Right hindlimb (tissue), 1 donor: ENCODE measurements around the gene CILP2.

ENCODE experiments used
- DNase-seq: peaks from one replicate; pipeline ENCODE4 v3.0.0-alpha.2; 2018

CILP2 gene

DNA sequence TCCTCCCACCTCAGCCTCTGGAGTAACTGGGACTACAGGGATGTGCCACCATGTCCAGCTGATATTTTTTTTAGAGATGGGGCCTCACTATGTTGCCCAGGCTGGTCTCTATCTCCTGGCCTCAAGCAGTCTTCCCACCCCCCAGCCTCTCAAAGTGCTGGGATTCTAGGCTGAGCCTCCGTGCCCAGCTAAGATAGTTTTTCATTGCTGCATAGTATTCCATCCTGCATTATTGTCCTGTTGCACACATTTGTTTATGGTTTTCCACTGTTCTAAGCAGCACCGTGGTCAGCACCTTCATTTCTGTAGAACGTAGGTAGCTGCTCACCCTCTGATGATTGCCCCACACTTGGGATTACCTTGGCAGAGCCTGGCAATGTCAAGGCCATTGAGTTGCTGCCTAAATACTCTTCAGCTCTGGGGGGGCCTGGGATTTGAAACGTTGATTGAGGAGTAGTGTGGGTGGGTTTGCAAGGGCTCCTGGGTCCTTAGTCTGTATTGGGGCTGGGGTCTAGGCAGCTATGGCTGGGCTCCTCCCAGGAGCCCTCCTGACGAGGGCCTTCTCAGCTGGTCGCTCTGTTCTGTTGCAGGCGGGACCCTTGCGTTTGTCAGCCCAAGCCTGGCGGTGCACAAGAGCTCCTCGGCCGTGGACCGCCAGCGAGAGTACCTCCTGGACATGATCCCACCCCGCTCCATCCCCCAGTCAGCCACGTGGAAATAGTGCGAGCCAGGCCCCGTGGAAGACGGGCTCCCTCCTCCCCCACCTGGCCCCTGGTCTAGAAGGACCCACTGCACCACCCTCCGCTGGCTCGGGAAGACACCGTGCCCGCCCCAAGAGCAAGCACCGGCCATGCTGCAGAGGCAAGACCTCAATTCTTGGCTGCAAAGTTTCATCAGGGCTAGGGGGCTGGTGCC, 33.1 kb upstream of the CILP2 start:
- DNase-seq = no peak

DNA sequence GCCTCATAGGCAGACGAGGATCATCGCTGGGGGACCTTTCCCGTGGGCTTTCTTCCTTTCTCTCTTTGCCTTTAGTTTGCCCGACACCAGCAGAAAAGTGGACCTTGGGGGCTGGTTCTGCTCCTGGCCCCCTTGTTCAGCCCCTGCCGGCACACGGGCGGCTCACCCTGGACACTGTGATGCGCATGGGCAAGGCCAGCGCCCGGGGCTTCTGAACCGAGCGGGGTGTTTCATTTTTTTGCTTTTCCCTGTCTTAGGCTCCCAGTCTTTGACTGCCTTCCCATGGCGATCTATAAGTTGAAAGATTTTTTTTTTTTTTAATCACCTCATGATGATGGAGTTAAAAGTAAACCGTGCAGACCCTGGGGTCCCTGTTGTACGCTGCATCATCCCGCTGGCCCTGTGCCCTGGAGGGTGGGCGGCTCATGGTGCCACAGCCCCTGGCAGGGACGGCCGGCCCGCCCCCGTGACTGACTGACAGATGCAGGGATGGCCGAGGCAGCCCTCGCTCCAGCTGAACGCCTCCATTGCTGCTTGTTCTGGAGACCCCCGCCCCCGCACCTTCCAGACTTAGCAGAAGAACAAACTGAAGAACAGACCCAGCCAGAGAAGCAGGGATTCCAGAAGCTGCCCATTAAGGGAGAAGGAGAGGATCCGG, 32.3 kb upstream of the CILP2 start:
- DNase-seq = peak; percentile 20

DNA sequence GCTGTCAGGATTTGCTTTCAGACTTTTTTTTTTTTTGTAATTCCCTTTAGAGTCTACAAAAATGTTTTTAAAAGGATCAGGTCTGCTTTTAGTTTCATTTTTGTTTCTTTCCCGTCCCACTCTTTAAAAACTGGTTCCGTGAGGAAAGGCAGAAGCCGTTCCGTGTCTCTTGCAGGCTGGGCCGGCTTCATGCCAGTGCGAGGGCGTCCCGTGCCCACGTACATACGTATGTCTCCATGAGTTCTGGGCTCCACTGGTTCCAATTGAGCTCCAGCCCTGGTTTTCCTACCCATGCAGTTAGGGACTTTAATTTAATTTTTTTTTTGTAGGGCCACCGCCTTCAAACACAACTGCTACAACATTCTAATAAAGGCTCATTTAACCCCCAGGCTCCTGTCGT, 31.5 kb upstream of the CILP2 start:
- DNase-seq = no peak

- no peak for DNase-seq
These were observed 30.7 kb upstream of the CILP2 start for GRCh38 chr19:19507354-19507753.

GRCh38 chr19:19508217-19508616, 29.8 kb upstream of the CILP2 start:
- no peak for DNase-seq

- no peak for DNase-seq
These were observed 27.6 kb upstream of the CILP2 start for GRCh38 chr19:19510432-19510831.

DNA sequence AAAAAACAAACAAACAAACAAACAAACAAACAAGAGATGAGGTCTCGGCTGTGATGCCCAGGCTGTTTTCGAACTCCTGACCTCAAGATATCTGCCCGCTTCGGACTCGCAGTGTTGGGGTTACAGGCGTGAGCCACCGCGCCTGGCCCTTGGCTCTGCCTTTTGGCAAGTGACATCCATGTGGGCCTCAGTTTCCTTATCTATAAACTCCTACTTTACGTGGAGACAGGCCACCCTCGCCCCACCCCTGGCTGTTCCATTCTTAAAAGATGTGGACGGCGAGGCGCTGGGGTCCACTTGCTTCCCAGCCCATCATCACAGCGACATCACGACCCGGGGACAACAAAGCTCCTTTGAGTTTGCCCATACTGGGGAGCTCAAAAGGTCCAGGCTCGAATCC, 24.4 kb upstream of the CILP2 start:
- DNase-seq = no peak

DNA sequence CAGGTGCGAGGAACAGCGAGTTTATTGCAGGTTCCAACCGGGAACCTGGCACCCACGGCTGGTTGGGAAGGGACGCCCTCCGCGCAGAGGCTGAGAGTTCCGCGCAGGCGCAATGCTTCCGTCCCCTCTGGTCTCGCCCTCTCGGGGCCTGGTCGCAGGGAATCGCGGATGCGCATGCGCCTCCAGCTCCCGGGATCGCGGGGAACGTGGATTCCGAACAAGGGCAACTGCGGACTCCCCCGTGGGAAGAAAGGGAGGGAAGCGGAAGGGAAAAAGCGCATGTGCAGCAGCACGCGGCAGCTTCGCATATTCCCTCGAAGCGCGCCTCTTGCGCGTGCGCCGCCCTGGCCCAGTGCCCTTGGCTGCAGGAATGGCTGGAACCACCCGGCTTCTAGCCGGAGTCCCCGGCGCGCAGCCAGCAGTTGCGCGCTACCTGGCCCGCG, 23.8 kb upstream of the CILP2 start:
- DNase-seq = peak; percentile 85

DNA sequence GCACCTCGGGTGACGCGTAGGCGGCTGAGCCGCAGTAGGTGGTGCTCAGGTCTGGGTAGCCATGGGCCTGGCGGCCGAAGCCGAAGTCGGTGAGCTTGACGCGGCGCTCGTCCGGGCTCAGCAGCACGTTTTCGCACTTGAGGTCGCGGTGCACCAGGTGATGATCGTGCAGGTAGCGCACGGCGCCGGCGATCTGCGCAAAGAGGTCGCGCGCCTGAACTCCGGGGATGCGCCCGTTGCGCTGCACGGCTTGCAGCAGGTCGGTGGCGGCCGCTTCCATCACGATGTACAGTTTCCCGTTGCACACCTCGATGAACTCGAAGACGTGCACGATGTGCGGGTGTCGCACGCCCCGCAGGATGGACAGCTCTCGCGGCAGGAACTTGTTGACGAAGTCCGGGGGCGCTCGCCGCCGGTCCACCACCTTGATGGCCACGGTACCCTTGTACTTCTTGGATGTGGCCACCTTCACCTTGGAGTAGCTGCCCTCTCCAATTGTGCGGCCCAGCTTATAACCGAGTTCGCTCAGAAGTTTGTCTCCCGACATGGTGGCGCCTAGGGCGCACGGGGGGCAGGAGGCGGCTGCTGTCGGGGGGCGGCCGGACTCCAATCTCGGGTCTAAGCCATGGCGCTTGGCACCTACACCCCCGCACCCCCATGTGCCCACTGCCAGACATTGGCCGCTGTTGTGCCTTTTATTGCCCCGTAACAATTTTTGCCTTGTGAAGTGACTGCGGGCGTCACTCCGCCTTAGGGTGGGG, 23.0 kb upstream of the CILP2 start, which contains the start of gene TSSK6:
TSS of gene TSSK6 (minus strand) at position 668 of the 761 bp plus-strand sequence. CDS start at position 547, 121 bp downstream.
- DNase-seq = no peak

GRCh38 chr19:19515642-19516519, 22.2 kb upstream of the CILP2 start, which contains the start of gene NDUFA13:
Gene NDUFA13 (plus strand): TSS chr19:19516225. CDS start chr19:19516239, 14 bp downstream.
- peak; percentile 96 for DNase-seq

DNA sequence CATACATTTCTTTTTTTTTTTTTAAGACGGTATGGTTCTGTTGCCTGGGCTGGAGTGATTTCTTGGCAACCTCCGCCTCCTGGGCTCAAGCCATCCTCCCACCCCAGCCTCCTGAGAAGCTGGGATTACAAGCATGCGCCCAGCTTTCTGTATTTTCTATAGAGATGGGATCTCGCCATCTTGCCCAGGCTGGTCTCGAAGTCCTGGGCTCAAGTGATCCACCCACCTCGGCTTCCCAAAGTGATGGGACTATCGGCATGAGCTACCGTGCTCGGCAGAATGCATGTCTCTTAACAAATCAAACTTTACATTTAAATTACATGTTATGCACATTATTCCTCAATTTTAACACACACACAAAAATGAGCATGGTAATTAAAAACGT, 20.8 kb upstream of the CILP2 start:
- DNase-seq = no peak

GRCh38 chr19:19520989-19521388, 17.1 kb upstream of the CILP2 start:
- no peak for DNase-seq

GRCh38 chr19:19523177-19523576, 14.9 kb upstream of the CILP2 start:
- DNase-seq = no peak

DNA sequence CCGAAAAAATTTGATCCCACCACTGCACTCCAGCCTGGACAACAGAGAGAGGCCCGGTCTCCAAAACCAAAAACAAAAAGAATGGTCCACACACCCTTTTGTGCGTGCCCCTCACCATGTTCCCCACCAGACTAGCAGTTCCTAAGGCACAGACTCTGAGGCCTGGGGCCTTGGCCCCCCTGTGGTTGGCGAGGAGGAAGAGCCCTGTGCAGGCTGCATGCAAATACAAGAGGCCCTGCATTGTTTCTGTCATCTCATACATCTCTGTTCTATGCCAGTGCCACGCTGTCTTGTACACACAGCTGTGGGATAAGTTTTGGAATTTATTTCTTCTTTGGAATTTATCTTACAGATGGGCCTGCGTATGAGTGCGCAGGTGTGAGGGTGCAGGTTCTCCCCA, 14.0 kb upstream of the CILP2 start:
- no peak for DNase-seq

DNA sequence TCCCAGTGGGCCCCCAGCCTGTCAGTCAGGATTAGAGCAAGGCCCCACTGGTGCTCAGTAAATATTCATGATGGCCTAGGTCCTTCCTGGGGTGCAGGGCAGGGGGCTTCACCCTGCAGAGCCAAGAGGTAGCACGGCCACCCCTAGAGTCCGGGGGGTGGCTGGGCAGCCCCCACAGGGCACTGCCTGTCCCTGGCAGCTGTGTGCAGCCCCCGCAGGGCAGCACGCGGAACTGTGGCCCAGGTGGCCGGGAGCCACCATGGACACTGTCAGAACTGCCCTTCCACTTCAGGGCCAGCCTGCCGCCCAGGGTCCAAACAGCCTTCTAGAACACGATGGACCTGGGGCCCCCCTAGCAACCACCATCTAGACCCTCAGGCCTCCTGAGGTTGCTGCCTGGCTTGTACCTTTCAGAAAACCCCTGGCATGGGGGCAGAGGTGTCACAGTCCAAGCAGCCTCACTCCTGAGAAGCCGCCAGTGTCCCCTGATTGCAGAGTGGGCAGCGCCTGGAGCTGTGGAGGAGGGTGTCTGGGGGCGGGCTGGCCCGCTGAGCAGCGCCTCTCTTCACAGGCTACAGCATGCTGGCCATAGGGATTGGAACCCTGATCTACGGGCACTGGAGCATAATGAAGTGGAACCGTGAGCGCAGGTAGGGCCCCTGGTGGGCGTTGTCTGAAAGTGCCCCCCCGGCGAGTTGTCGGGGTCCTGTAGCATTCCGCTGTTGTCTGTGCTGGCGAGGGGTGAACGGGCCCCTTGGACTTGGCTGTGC, 12.3 kb upstream of the CILP2 start:
- DNase-seq = peak; percentile 19

- peak; percentile 20 for DNase-seq
These were observed 11.3 kb upstream of the CILP2 start for GRCh38 chr19:19526581-19527370.

DNA sequence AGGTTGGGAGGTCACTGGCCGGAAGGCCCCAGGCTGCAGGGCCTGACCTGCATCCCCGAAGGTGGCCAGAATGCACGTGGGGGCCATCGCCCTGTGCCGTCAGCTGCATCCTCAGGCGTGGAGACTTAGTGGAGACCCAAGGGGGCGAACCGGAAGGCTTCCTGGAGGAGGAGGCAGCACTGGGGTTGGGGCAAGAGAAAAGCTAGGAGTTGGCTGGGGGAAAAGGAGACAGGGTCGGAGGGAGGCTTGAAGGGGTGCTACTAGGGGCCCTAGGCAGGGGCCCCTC, 10.8 kb upstream of the CILP2 start:
- no peak for DNase-seq

DNA sequence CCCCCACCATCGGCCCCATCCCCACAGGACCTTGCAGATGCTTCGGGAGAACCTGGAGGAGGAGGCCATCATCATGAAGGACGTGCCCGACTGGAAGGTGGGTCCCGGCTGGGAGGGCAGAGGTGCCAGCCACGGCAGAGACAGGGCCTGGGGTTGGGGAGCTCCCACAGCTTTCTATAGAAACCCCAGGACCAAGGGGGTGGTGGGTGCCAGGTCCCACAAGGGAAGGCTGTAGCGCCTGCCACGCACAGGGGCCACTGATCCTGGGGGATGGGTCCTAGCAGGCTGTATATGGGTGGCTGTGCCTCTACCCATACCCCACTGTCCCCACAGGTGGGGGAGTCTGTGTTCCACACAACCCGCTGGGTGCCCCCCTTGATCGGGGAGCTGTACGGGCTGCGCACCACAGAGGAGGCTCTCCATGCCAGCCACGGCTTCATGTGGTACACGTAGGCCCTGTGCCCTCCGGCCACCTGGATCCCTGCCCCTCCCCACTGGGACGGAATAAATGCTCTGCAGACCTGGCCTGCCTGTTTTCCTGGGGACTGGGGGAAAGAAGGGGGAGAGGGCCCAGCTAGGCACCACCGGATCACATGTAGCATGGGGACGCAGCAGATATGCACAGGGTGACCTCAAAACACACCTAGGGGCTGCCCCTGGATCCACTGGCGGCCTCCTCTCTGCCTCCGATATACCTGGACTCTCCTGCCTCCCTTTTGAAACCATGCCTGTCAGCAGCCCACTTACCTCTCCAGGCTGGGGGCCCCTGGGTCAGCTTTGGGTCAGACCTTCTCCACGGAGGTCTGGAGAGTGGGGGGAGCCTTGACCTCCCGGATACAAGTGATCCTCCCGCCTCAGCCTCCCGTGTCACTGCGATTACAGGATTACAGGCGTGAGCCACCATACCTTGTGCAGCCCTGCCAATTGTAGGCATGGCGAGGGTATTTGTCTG, 10.1 kb upstream of the CILP2 start:
- peak; percentile 19 for DNase-seq

- DNase-seq = peak; percentile 65
These were observed 9.2 kb upstream of the CILP2 start, which contains the start of gene YJEFN3 for GRCh38 chr19:19528721-19529490. Gene YJEFN3 (plus strand): TSS chr19:19528911. CDS start chr19:19528933, 22 bp downstream.
